CD4-positive, CD25-positive, alpha-beta regulatory T cell (primary cell): ENCODE data around the gene KIFBP. TPM values are rescaled to one million over a fixed set of nuclear protein-coding genes. Genes with fewer than 3 reads are reported as not detected.
"Not testable (repeated sequence)": the region's sequence is repeated elsewhere in the genome, so short reads cannot be mapped to it uniquely, and the experiment has no call there.

ENCODE experiments used
- ATAC-seq, 2 donors: fragments of 150-1000 bp; cut with Tn5 transposase; one replicate each; pipeline ENCODE4 v1.10.0; 2021; ENCODE audit warnings: low read depth in 2 of 2, moderate number of reproducible peaks in 2 of 2, moderate library complexity in 1 of 2
- DNase-seq, 3 donors: peaks; one replicate each; pipeline versions ENCODE4 v3.0.0 to v3.0.0-alpha.2; 2012 to 2022; ENCODE audit warnings: mixed read lengths in 1 of 3
- H3K27ac ChIP-seq: one replicate; pipeline ENCODE4 v1.7.0; 2013; ENCODE audit warnings: mild to moderate bottlenecking, low read length; ENCODE audit not compliant: insufficient read depth, poor library complexity, severe bottlenecking
- H3K27me3 ChIP-seq: one replicate; pipeline ENCODE4 v1.7.0; 2013; ENCODE audit warnings: low read length; ENCODE audit not compliant: control insufficient read depth, insufficient read depth
- H3K36me3 ChIP-seq: one replicate; pipeline ENCODE4 v1.7.0; 2013; ENCODE audit warnings: mild to moderate bottlenecking, low read length, moderate library complexity; ENCODE audit not compliant: control insufficient read depth, insufficient read depth
- H3K4me1 ChIP-seq: 2 replicates; pipeline ENCODE4 v1.7.0; 2013; ENCODE audit warnings: mild to moderate bottlenecking, low read length; ENCODE audit not compliant: insufficient read depth, control insufficient read depth, poor library complexity, severe bottlenecking
- H3K4me3 ChIP-seq: one replicate; pipeline ENCODE4 v1.7.0; 2013; ENCODE audit warnings: low read depth, mild to moderate bottlenecking, low read length, moderate library complexity
- H3K9me3 ChIP-seq, 2 experiments: 1 replicate in 1 of 2; 2 replicates in 1 of 2; pipeline ENCODE4 v1.7.0; 2013; ENCODE audit warnings: low read length in 2 of 2, mild to moderate bottlenecking in 1 of 2, moderate library complexity in 1 of 2; ENCODE audit not compliant: control insufficient read depth in 2 of 2
- H3K27ac Mint-ChIP-seq, 3 donors: one replicate each; pipeline ENCODE4 v1.8.0; 2020 to 2022; ENCODE audit warnings: mild to moderate bottlenecking in 3 of 3, mixed read lengths in 3 of 3, moderate library complexity in 2 of 3
- H3K27me3 Mint-ChIP-seq: one replicate; pipeline ENCODE4 v1.8.0; 2022; ENCODE audit warnings: mild to moderate bottlenecking, mixed read lengths
- H3K36me3 Mint-ChIP-seq: one replicate; pipeline ENCODE4 v1.8.0; 2020; ENCODE audit warnings: mixed read lengths
- H3K4me1 Mint-ChIP-seq, 4 donors: one replicate each; pipeline ENCODE4 v1.8.0; 2020 to 2022; ENCODE audit warnings: mixed read lengths in 4 of 4, mild to moderate bottlenecking in 1 of 4
- H3K4me3 Mint-ChIP-seq, 4 donors: one replicate each; pipeline ENCODE4 v1.8.0; 2020 to 2022; ENCODE audit warnings: mild to moderate bottlenecking in 4 of 4, mixed read lengths in 4 of 4, moderate library complexity in 3 of 4
- H3K9me3 Mint-ChIP-seq, 7 donors: one replicate each; pipeline ENCODE4 v1.8.0; 2020 to 2022; ENCODE audit warnings: mixed read lengths in 7 of 7, mild to moderate bottlenecking in 3 of 7, moderate library complexity in 2 of 7
- polyA plus RNA-seq, 4 donors: library from polyadenylated mRNA; unstranded; fragments of 300-500 nt; fragmentation: Illumina TruSeq; gene quantifications; one replicate each; pipeline ENCODE4 v1.2.3, GENCODE V29; 2021
- total RNA-seq: library from RNA; stranded (reverse); gene quantifications from one replicate; pipeline ENCODE4 v1.2.3, GENCODE V29; 2022

The KIFBP gene
- total and polyA plus RNA-seq, 5 donors from 2014 or later: 2.9 to 5.1 (median 4.4) TPM

GRCh38 chr10:68955832-68956532 lies 32.6 kb upstream of the KIFBP start, which contains the start of gene DDX21:
Gene DDX21, plus strand, starts transcription at chr10:68956170. Its CDS starts 56 bp downstream, at chr10:68956226.
- Mint-ChIP-seq H3K27ac (peak within 1 kb of the TSS; percentile 95 to 100 (median 99)), H3K4me3 (peak within 1 kb of the TSS; percentile 95 to 100 (median 99)), H3K4me1 (peaks cover 11 to 44% (median 31%) of the 10 kb centered on the region in 4 donors), H3K36me3 (peaks cover 9% of the 10 kb centered on the region), H3K27me3 (peaks cover 6% of the 10 kb centered on the region), H3K9me3 (peaks cover 0 to 1% (median 0%) of the 10 kb centered on the region in 7 donors)
- Histone ChIP-seq H3K9me3 (no peaks in the 10 kb centered on the region), H3K4me3 (peak within 1 kb of the TSS; percentile 99), H3K4me1 (peaks cover 28% of the 10 kb centered on the region), H3K27ac (peak within 1 kb of the TSS; percentile 99), H3K36me3 (peaks cover 12% of the 10 kb centered on the region), H3K27me3 (no peaks in the 10 kb centered on the region)
- ATAC-seq (peak; percentile 89 to 90), DNase-seq (peak; percentile 86 to 95 (median 91))

- H3K27me3 ChIP-seq: no peaks in the 10 kb centered on the region
- Mint-ChIP-seq H3K27me3 (peaks cover 6% of the 10 kb centered on the region), H3K36me3 (peaks cover 19% of the 10 kb centered on the region)
These were observed 31.4 kb upstream of the KIFBP start for GRCh38 chr10:68957284-68957615.

GRCh38 chr10:68957654-68958053 lies 30.9 kb upstream of the KIFBP start:
- peak overlapping the region; percentile 99 for H3K4me3 ChIP-seq
- H3K36me3 Mint-ChIP-seq: peaks cover 21% of the 10 kb centered on the region
- ATAC-seq: no peak

More at GRCh38 chr10:68957284-68957615, 31.4 kb upstream of the KIFBP start:
- no peak for ATAC-seq
- H3K4me1 ChIP-seq: peaks cover 28% of the 10 kb centered on the region
- no peaks in the 10 kb centered on the region for H3K9me3 ChIP-seq
- peak overlapping the region; percentile 99 for H3K27ac ChIP-seq
- peak overlapping the region; percentile 95 to 100 (median 99) for H3K4me3 Mint-ChIP-seq
- peak overlapping the region; percentile 99 for H3K4me3 ChIP-seq
- peaks cover 0 to 1% (median 0%) of the 10 kb centered on the region in 7 donors for H3K9me3 Mint-ChIP-seq
- H3K4me1 Mint-ChIP-seq: peaks cover 18 to 54% (median 40%) of the 10 kb centered on the region in 4 donors
- H3K36me3 ChIP-seq: peaks cover 24% of the 10 kb centered on the region
- peak overlapping the region; percentile 95 to 100 (median 99) for H3K27ac Mint-ChIP-seq
- no peak for DNase-seq

GRCh38 chr10:68959695-68960527 lies 28.7 kb upstream of the KIFBP start:
- Histone ChIP-seq H3K27ac (no peak overlapping the region), H3K4me1 (peaks cover 28% of the 10 kb centered on the region), H3K4me3 (peak overlapping the region; percentile 15), H3K9me3 (no peaks in the 10 kb centered on the region), H3K36me3 (peaks cover 48% of the 10 kb centered on the region), H3K27me3 (no peaks in the 10 kb centered on the region)
- no peak for DNase-seq
- Mint-ChIP-seq H3K4me3 (peak overlapping the region in 1 of 4 donors; percentile 76), H3K27me3 (peaks cover 6% of the 10 kb centered on the region), H3K36me3 (peaks cover 33% of the 10 kb centered on the region), H3K27ac (peak overlapping the region in 2 of 3 donors; percentile 15 to 28), H3K4me1 (peaks cover 20 to 60% (median 41%) of the 10 kb centered on the region in 4 donors), H3K9me3 (peaks cover 0 to 1% (median 0%) of the 10 kb centered on the region in 7 donors)
- no peak for ATAC-seq

More at GRCh38 chr10:68957654-68958053, 30.9 kb upstream of the KIFBP start:
- peaks cover 6% of the 10 kb centered on the region for H3K27me3 Mint-ChIP-seq
- H3K4me3 Mint-ChIP-seq: peak overlapping the region; percentile 95 to 100 (median 99)
- H3K27ac ChIP-seq: peak overlapping the region; percentile 99
- no peaks in the 10 kb centered on the region for H3K27me3 ChIP-seq
- H3K9me3 Mint-ChIP-seq: peaks cover 0 to 1% (median 0%) of the 10 kb centered on the region in 7 donors
- H3K4me1 Mint-ChIP-seq: peaks cover 18 to 58% (median 41%) of the 10 kb centered on the region in 4 donors
- peaks cover 28% of the 10 kb centered on the region for H3K4me1 ChIP-seq
- no peaks in the 10 kb centered on the region for H3K9me3 ChIP-seq
- H3K36me3 ChIP-seq: peaks cover 28% of the 10 kb centered on the region
- no peak for DNase-seq
- H3K27ac Mint-ChIP-seq: peak overlapping the region in 2 of 3 donors; percentile 99 to 100

- Mint-ChIP-seq H3K4me3 (no peak overlapping the region), H3K4me1 (peaks cover 22 to 37% (median 29%) of the 10 kb centered on the region in 4 donors), H3K27me3 (no peaks in the 10 kb centered on the region), H3K9me3 (no peaks in the 10 kb centered on the region), H3K36me3 (peaks cover 49% of the 10 kb centered on the region), H3K27ac (peak overlapping the region in 1 of 3 donors; percentile 15)
- no peak for ATAC-seq
- H3K27me3 ChIP-seq: no peaks in the 10 kb centered on the region
- H3K27ac ChIP-seq: no peak overlapping the region
- H3K4me1 ChIP-seq: peaks cover 9% of the 10 kb centered on the region
- no peak for DNase-seq
- H3K4me3 ChIP-seq: no peak overlapping the region
- no peaks in the 10 kb centered on the region for H3K9me3 ChIP-seq
- H3K36me3 ChIP-seq: peaks cover 76% of the 10 kb centered on the region
These were observed 25.5 kb upstream of the KIFBP start for GRCh38 chr10:68963151-68963550.

GRCh38 chr10:68973975-68974374 lies 14.6 kb upstream of the KIFBP start:
- Histone ChIP-seq H3K4me1 (peaks cover 4% of the 10 kb centered on the region), H3K36me3 (peaks cover 95% of the 10 kb centered on the region), H3K9me3 (no peaks in the 10 kb centered on the region), H3K4me3 (no peak overlapping the region), H3K27me3 (no peaks in the 10 kb centered on the region), H3K27ac (no peak overlapping the region)
- no peak for ATAC-seq
- H3K4me3 Mint-ChIP-seq: no peak overlapping the region
- H3K9me3 Mint-ChIP-seq: no peaks in the 10 kb centered on the region
- no peaks in the 10 kb centered on the region for H3K27me3 Mint-ChIP-seq
- H3K27ac Mint-ChIP-seq: no peak overlapping the region
- DNase-seq: no peak
- H3K4me1 Mint-ChIP-seq: peaks cover 9 to 12% (median 9%) of the 10 kb centered on the region in 4 donors
- H3K36me3 Mint-ChIP-seq: peaks cover 54% of the 10 kb centered on the region

- H3K27ac ChIP-seq, H3K4me3 ChIP-seq, H3K4me3 Mint-ChIP-seq, H3K27me3 ChIP-seq, H3K4me1 ChIP-seq, DNase-seq, H3K27me3 Mint-ChIP-seq, H3K9me3 ChIP-seq, ATAC-seq, H3K9me3 Mint-ChIP-seq, H3K4me1 Mint-ChIP-seq: not testable (repeated sequence)
- peaks cover 59% of the 10 kb centered on the region for H3K36me3 Mint-ChIP-seq
- H3K27ac Mint-ChIP-seq: peak overlapping the region in 1 of 3 donors; percentile 20
- peaks cover 96% of the 10 kb centered on the region for H3K36me3 ChIP-seq
These were observed 12.6 kb upstream of the KIFBP start for GRCh38 chr10:68975936-68976473.
